GM19193 (cell line): Measurements from ENCODE around the gene CLCN2.

Source experiments
- POLR2A ChIP-seq: IDR thresholded peaks from 4 replicates; pipeline ENCODE4 v1.6.1; 2011; ENCODE audit not compliant: insufficient read depth, insufficient read length; ENCODE audit errors: extremely low read depth

The CLCN2 gene

GRCh38 chr3:184373422-184373821 lies 12.0 kb upstream of the CLCN2 start:
- TF ChIP-seq POLR2A, result no peak

DNA sequence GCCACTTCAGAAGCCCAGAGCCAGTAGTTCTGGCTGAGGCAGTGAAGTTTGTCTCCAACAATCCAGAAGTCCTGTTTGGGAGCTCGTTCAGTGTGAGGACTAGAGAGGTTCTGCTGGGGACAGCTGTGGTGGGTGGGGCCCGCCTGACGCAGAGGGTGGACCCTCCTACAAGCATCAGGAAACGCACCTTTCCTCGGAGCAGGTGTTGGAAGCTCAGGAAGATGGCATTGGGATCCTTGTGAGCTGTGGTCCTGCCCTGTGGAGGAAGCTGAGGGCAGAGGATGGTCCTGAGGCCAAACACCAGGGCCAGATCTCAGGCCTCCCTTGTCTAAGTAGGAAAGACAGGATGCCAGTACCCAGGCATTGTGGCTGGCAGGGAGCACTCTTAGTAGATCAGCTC lies 11.5 kb upstream of the CLCN2 start:
- no peak for TF ChIP-seq POLR2A

- TF ChIP-seq POLR2A, result no peak
These were observed 11.0 kb upstream of the CLCN2 start for GRCh38 chr3:184372296-184372821.

DNA sequence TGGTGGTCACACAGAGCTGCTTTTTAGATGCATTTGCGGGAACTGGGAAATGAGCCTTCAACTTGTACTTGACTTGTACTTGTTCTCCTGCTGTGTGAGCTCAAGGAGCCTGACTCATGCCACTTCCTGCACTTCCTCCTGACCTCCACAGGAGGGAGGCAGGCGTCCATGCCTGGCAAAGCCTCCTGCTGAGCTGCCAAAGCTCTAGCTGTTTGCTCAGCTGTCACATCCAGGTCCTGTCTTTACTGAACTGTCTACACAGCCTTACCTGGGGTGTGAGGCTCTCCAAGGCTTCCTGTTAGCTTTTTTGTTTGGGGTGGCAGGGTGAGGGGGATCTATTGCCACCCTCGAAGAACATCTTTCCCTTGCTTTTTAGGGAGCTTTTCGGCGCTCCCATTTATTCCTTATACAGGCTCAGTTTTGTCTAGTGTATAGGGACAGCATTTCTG lies 10.2 kb upstream of the CLCN2 start:
- no peak for TF ChIP-seq POLR2A

GRCh38 chr3:184368586-184369183 lies 7.3 kb upstream of the CLCN2 start:
- no peak for TF ChIP-seq POLR2A

GRCh38 chr3:184368116-184368515 lies 6.7 kb upstream of the CLCN2 start:
- TF ChIP-seq POLR2A, result no peak

GRCh38 chr3:184366619-184367289 lies 5.3 kb upstream of the CLCN2 start:
- no peak for TF ChIP-seq POLR2A

DNA sequence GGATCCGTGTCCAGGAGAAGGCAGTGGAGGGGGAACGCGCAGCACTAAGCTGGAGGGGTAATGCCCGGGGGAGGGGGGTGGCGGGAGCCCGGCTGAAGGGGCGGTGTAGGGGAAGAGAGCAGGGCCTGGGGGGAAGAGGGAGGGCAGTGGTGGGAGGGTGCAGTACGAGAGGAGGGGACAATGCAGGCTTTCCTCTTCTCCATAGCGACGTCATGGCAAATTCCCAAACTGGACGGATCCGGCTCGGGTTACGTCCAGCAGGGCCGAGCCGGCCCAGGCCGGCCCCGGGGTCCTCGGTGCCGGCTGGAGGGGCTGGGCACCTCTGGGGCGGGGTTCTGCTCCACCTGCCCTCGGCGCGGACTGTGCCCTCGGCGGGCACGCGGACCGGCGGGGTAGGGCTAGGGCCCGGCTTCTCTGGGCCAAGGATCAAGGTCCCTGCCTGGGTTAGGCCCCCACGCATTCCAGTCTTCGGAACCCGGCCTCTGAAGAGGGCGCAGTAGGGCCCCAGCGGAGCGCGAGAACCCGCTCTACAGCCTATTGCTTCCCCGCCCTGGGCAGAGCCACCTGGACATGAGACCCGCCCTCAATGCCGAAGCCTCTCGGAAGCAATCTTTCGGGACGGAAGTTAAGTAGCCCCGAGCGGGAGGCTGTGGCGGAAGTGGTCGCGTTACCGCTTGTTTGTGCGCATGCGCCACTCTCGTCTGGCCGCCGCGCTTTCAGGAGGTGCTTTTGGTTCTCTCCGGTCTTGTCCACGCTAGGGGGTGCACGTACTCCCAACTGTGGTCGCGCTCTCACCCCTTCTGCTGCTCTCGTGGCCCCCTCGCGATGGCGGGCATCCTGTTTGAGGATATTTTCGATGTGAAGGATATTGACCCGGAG lies 1.5 kb upstream of the CLCN2 start:
- peak; percentile 79 for TF ChIP-seq POLR2A

DNA sequence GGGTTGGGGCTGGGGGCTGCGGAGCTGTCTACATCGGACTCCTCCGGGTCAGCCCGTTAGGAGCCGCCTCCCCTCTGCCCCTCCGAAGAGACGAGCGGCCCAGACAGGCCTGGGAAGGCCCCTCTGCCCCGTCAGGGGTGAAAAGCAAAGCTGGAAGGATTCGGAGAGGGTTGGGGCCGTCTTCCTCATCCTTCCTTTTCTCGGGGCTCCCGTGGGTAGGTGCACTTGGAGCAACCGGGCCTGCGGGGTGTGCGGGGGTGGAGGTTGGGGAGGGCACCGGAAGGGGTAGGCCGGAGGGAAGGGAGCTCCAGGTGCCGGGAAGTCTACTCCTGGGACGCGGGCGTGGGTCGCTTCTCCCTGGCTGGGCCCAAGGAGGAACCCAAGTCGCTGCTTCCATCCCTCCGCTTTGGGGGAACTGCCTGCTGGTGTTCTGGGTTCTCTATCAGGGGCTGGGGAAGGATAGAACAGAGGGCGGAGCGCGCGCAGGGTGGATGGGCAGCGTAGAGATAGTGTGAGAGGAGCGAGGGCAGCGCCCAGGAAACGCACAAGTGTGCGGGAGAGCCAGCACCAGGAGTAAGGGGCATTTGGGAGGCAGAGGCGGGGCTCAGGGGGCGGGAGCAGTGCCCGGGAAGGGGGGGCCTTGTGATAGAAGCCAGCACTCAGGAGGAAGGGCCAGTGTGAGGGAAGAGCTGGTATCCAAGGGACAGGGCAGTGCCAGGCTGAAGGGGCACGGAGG lies 695 bp upstream of the CLCN2 start:
- TF ChIP-seq POLR2A, result no peak

- TF ChIP-seq POLR2A, result no peak
These were observed 375 bp downstream of the CLCN2 start for GRCh38 chr3:184360929-184361531.

DNA sequence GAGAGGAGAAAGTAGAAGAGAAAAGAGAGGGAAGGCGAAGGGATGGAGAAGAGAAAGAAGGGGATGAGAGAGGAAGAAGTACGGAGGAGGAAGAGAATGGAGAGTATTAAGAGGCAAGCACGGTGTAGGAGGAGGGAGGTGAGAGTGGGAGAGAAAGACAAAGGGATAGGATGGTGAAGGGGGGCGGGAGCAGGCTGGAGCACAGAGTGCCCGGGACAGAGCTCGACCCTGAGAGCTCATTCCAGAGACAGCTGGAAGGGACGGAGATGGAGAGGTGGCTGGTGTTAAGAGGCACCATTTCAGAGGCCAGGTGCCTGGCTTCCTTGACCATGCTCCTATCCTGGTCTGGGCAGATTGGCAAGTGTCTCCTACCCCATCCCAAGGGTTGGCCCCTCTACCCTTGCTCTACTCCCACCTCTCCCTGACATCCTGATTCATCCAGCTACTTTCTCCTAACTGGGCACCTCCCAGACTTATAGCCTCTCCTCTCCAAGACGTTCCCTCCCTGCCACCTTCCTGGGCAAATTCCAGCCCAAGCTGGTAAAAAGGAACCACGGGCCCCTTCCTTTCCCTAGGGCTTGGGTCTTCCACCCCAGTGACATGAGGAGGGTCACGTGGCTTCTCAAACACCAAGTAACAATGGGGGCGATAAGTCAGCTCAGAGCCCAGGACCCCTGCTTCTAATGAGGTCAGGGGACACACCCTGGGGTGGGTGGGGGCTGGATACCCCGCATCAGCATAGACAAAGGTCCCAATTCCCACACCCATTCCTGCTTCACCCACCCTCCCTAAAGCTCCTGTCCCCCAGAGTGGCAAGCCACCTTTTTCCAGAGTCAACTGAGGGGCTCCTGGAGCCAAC lies 1.1 kb downstream of the CLCN2 start:
- TF ChIP-seq POLR2A, result no peak

DNA sequence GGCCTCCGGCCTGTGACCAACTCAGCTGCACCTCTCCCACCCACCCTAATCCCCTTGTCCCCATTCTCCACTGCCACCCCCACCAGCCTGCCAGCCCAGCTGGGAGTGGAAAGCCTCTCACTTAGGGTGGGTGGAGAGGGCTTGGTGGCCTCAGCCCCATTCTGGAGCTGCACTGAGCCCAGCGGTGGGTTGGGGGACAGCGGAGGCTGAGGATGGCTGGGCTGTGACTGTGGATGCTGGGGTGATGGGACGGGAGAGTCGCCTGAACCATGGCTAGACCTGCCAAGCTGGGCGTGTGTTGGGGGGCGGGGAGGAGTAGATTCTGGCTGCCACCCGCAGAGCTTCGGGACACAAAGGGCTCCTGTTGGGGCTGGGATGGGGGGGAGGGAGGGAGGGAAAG lies 1.8 kb downstream of the CLCN2 start:
- no peak for TF ChIP-seq POLR2A

DNA sequence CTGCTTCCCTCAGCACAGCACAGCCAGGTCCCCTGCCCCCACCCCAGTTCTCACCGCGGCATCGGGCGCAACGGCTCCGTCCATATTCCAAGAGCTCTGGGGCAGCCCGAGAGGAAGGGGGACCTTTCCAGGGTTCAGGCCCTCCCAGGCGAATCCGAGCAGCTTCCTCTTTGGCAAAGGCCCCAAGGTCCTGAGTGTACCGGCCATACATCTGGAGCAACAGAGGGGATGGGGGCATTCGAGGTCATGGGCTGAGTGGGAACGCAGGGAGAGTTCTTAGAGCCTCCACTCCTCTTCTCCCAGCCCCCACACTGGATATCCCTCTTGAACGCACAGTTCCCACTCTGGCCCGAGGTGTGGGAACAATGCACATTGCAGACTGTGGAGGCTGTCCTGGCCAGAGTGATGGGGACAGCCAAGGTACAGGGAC lies 2.5 kb downstream of the CLCN2 start:
- TF ChIP-seq POLR2A, result no peak

GRCh38 chr3:184358124-184358767 lies 3.2 kb downstream of the CLCN2 start:
- TF ChIP-seq POLR2A, result no peak
